ENCODE measurements around the gene ADAM8. TPM values are rescaled to one million over a fixed set of nuclear protein-coding genes. Genes with fewer than 3 reads are reported as not detected.
"Not testable (repeated sequence)": the region's sequence is repeated elsewhere in the genome, so short reads cannot be mapped to it uniquely, and the experiment has no call there.

Gene ADAM8
- total RNA-seq, 1 donor from 2014 or later = 12.0 TPM

DNA sequence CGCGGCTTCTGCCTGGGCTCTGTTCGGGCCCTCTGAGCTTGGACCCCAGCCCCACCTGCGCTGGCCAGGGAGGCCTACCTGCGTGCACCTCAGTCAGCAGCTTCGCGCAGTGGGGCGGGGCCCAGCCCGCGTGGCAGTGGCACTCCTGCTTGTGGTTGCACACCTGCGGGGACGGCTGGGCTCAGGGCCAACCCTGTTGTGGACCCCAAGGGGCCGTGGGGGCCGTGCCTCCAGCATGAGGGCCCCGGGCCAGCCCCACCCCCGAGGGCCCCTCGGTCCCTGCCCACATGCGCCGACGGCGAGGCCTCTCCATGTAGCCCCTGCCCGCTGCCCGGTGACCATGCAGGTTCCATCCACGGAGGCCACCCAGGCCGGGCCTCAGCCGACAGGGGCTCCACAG lies 7.3 kb downstream of the ADAM8 start:
- DNase-seq (ENCODE audit: low spot score) = no peak

DNA sequence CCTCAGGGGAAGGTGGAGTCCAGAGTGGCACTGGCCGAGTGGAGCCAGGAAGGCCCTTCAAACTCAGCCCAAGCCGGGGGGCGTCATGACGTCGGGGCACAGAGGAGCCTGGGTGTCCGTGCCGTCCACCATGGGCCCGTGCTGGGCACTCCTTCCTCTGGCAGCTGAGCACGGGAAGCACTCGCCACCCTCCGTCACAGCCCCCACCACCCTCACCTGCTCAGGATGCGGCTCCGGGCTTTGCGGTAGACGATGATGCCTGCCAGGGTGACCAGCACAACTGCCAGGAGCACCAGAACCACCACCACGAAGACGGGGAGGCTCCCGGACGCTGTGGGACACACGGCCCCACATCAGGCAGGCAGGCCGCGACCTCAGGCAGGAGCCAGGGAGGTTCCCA lies 8.1 kb downstream of the ADAM8 start:
- no peak for DNase-seq (ENCODE audit: low spot score)

DNA sequence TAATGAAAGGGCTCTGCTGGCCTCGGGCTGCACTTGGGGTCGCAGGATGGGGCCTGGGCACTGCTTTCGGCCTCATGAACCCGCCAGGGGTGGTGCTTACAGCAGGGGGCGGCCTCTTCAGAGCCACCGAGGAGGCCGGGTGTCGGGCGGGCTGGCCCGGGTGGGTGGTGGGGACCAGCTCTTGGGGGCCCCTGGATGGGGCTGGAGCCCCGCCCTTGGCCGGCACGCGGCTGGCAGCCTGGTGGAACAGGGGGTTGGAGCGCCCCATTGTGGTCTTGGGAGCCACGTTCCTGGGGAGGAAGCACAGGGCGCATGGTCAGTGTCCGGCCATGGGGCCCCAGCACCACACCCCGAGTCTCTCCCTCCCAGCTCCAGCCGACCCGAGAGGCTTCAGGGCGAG lies 8.8 kb downstream of the ADAM8 start:
- no peak for DNase-seq (ENCODE audit: low spot score)

DNA sequence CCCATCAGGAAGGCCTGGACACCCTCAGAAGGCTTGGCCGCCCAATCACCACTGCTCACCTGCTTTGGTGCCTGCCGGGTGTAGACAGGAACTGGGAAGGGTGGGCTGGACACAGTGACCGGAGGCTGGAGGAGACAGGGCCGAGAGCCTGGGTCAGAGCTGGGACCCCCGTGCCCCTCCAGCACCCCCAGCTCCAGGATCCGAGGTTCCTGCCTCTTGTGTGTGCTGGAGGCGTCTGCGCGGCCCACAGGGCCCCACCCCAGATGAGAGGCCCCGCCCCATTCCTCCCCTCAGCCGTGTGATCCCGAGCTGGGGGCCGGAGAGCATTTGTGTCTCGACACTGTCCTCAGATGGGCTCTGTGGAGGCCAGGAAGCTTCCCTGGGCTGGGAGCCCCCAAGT lies 9.4 kb downstream of the ADAM8 start:
- DNase-seq (ENCODE audit: low spot score) = no peak

DNA sequence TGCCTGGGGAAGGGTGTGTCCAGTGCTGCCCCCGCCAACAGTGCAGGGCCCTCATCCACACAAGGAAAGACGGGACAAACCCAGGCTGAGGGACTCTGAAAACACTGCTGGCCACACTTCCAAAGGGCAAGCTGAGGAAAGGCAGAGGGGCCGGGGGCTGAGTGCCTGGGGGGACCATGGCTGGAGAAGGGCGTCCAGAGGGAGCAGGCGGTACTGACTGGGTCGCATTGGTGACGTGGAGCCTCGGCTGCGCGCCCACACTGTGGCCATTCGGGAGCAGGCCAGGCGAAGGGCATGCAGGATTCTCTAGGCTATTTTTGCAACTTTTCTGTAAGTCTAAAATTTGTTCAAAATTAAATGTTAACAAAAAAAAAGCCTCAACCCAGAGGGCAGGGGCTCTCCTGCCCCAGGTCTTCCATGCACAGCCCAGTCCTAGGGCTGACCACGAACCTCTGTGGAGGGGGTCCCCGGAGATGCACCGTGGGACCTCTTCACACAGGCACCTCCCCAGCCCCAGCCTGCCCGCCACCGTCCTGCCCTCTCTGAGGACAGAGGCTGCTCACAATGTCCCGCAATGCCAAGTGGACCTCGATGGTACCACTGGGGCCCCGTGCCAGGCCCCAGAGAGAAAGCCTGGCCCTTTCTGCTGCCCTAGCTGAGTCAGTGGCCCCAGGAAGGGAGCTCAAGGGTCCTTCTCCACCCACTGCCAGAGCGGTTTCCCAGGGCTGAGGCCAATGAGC lies 10.4 kb downstream of the ADAM8 start:
- DNase-seq (ENCODE audit: low spot score) = no peak

DNA sequence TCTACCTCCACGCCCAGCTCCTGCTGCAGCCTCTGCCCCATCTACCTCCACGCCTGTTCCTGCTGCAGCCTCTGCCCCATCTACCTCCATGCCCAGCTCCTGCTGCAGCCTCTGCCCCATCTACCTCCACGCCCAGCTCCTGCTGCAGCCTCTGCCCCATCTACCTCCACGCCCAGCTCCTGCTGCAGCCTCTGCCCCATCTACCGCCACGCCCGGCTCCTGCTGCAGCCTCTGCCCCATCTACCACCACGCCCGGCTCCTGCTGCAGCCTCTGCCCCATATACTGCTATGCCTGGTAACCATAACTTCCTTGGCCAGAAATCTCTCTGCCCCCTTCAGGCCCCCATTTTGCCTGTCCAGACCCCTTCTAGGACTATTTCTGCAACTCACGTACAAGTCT lies 11.6 kb downstream of the ADAM8 start:
- not testable (repeated sequence) for DNase-seq (ENCODE audit: low spot score)

DNA sequence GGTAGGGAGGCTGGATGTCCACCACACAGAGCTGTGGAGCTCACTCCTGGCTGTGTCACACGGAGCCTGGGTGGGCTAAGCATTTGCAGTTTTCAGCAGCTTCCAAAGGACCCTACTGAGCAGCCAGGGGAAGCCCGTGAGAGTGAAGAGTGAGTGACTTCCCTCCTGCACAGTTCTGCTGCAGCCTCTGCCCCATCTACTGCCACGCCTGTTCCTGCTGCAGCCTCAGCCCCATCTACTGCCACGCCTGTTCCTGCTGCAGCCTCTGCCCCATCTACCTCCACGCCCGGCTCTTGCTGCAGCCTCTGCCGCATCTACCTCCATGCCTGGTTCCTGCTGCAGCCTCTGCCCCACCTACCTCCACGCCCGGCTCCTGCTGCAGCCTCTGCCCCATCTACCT lies 12.2 kb downstream of the ADAM8 start:
- DNase-seq (ENCODE audit: low spot score) = no peak

DNA sequence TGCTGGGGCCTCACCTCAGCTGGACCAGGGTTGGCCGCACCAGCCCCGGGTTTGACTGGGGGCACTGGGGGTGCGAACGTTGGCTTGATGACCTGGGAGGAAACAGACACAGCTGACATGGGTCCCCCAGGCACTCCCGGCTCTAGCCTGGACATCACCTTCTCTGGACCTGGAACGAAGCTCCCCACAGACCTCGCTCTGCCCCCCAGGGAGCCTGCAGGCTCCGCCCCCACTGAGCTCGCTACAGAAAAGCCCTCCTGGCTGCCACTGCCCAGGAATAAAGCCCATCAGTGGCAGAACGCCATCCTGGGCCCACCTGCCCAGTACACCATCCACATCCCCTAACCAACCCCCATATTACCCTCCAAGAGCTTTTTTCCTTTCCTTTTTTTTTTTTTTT lies 13.0 kb downstream of the ADAM8 start:
- DNase-seq (ENCODE audit: low spot score) = no peak

DNA sequence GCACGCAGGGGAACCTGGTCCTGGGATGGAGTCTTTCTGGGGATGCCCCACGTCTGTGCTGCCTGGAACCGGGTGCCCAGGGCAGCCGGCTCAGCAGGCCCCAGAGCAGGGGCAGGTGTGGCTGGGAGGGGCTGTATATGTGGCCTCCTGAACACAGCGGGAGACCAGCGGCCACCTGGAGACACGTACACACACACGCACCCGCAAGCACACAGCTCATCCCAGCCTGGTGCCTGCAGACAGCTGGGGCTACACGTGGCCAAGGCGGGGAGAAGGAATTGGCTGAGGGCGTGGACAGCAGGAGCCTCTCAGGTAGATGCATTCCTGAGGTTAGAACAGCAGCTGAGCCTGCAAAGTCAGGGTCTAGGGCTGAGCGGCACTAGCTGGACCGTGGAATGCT lies 14.0 kb downstream of the ADAM8 start:
- DNase-seq (ENCODE audit: low spot score) = no peak

DNA sequence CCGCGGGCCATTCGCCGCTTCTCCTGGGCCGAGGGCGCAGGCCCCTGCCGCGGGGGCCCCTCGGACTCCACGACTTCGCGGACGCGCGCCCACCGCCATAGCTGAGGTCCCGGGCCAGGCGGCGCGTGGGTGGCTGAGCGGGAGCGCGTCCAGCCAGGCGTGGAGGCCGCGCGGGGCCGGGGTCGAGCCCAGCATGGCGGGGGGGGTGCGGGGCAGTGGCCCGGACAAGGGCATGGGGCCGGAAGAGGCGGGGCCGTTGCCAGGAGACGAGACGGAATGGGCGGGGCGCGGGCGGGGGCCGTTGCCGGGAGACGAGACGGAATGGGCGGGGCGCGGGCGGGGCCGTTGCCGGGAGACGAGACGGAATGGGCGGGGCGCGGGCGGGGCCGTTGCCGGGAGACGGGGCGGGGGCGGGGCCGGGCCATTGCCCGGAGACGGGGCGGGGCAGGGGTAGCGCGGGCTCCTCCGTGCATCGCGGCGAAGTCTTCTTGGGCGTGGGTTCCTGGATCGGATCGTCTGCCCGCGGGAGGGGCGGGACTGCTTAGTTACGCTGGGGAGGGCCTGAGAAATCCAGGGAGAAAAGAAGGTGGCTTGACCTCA lies 14.8 kb downstream of the ADAM8 start:
- DNase-seq (ENCODE audit: low spot score) = peak; percentile 96

DNA sequence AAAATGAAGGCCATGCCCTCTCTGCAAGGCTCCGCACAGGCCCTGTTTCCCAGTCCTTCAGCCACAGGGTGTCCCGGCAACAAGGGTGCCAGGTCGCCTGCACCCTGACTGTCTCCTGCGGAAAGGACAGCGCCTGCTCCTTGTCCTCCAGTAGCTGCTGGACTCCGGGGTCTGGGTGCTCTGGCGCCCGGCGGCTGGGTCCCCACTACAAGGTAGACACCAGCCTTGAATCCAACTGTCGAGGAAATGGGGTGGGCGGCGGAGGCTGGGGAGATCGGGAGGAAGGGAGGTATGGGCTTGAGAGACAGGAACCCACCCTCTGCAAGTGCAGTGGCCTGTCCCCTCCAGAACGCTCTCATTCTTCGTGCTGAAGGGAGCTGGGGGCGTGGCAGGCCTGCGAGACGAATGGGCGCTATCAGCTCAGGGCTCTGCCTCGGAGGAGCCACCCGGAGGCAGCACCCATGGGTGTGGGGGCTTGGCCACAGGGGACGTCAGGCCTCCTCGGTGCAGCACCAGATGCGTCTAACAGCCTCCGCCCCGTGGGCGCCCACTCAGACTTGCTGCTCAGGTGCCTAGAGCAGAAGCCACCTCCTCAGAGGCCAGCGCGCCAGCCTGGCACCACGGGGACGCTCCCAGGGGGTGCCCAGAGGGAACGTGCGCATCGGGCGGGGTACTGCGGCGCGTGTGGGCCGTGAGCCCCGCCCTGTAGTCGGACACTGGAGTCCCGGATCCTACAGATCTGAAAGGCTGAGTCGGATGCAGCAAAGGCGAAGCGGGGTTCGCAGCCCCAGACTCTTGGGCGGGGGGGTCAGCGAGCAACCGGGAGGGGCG lies 15.6 kb downstream of the ADAM8 start:
- DNase-seq (ENCODE audit: low spot score) = no peak

DNA sequence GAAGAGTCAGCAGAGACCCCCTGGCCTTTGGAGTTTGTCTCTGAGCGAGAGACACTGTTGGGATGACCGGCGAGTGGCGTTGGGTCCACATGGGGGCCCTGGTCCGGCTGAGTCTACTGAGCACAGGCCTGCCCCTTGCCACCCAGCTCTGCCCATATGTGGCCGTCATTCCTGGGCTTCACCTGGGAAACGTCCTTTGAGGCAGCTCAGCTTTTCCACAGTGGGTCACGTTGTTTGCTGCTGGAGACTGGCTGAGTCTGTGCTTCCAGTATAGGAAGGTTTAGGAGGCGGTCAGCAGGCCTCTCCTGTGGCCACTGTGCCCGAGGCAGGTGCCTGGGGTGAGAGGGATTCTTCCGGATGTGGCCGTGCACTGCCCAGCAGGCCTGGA lies 17.1 kb downstream of the ADAM8 start:
- DNase-seq (ENCODE audit: low spot score) = no peak

DNA sequence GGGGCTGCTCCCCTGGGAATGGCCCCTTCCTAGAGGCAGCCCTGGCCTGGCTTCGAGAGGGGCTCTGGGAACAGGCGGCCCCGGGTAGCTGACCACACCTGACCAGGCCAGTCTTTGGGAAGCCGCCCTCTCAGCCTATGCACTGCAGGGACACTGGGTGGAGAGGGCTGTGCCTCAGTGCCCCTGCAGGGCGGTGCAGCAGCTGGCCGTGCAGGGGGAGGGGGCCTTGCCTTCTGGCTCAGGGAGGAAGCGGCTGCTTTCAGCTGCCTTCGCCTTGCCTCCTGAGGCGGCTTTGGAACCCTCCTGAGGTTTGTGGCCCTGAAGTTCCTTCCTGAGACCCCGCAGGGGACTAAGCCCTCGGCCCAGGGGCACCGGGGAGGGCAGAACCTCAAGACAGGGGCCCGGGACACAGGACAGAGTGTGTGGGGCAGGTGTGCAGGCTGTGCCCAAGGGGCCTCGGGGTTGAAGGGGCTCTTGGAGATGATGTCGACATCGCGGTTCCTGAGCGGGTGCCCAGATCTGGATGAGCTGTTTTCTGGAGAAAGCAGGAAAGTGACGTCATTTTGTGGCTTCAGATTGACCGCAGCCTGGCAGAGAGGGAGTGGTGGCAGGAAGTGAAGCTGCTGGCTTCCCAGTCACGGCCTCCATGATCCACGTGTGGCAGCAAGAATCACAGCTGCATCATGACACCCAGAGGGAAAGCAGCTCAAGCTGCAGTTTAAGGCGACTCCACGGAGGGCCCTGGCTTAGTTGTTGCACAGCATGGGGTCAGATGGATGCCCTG lies 17.7 kb downstream of the ADAM8 start:
- DNase-seq (ENCODE audit: low spot score) = no peak

DNA sequence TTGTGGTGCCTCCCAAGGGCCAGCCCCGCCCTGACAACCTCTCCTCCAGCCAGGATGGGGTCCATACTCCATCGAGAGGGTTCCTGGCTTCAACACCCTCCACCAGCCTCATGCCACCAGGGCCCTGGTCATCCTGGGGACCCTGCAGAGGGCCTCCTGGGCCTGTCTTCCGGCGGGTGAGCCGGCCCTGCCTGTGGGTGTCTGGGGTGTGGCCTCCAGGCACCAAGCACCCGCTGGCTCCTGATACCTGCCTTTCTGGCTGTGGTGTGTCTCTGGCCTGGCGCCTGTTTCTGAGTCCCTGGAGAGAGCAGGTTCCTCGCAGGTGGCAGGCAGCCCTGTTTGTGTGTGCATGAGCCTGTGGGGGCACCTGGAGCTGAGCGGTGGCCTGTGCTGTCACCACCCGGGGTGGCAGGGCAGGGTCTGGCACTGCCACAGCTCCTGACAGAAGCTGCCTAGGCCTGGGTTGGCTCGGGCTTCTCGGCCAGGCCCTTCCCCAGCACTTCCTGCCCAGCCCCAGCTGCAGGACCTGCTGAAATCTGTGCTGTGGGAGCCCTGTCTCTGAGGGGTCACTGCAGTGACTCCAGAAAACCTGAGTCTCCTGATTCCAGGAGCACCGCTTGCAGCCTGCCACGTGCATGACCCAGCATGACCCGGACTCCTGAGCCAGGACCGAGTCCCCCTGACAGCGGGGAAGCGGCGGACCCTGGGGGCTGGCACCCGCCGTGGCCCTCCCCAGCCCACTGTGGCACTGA lies 18.4 kb downstream of the ADAM8 start:
- DNase-seq (ENCODE audit: low spot score) = no peak

DNA sequence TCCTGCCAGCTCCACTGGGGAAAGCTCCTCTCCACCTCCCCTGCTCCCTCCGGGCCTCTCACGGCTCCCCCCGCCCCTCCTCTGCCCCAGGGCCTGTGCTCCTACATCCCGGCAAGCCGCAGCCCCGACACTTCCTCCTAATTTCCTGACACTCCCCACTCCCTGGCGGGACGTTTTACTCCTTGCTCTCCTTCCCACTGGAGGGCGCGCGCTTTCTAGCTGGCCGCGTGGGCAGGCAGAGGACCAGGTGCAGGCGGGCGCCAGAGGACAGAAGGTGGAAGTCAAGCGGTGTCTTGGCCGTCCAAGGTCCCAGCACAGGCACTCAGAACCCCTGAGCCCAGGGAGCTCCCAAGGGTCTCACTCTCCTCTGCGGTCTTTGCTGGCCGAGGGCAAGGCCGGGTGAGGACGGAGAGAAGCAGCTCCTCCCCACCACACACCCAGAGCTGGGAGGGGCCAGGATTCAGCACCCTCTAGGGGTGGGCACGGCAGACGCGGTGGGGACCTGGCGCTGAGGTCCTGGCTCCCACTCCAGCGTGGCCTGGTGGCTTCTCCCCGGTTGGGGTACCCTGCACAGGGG lies 19.1 kb downstream of the ADAM8 start:
- no peak for DNase-seq (ENCODE audit: low spot score)

DNA sequence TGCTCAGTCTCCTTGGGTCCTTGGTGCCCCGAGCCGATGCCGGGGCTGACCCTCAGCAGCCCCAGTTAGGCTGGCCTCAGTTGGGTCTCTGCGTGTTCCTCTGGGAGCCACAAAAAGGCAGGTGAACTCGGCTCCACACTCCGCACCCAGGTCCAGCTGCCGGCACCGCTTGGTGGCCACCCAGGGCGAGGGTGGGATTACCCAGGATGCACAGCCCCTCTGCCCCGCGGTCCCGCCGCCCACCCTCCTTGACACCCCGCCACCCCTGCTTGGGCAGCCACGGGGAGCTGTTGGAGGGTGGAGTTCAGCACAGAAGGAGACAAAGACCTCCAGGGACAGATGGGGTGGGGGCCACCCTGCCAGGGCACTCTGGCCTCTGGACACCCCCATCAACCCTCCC lies 21.3 kb downstream of the ADAM8 start:
- DNase-seq (ENCODE audit: low spot score) = no peak

DNA sequence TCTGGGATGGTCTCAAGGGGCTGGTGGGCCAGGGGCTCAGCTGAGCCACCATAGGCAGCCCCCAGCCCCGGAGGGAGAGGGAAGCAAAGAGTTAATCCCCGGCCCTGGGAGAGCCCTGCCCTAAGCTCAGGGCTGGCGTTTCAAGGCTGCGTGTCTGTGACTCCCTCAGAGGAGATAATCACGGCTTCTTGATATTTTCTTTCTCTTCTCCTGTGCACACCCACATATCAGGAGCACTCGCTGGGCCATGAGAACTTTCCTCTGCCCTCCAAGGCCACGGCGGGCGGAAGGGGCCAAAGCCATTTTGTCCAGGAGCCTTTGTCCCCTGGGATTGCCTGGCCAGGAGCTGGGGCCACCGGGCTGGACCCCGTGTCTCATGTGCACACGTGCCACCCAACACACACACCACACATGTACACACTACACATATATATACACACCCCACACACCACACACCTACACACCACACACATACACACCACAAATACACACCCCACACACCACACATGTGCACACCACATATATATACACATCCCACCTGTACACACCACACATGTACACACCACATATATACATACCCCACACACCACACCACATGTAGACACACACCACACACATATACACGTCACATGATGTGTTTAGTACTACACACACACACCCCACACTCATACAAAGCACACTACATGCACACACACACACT lies 22.1 kb downstream of the ADAM8 start:
- no peak for DNase-seq (ENCODE audit: low spot score)

DNA sequence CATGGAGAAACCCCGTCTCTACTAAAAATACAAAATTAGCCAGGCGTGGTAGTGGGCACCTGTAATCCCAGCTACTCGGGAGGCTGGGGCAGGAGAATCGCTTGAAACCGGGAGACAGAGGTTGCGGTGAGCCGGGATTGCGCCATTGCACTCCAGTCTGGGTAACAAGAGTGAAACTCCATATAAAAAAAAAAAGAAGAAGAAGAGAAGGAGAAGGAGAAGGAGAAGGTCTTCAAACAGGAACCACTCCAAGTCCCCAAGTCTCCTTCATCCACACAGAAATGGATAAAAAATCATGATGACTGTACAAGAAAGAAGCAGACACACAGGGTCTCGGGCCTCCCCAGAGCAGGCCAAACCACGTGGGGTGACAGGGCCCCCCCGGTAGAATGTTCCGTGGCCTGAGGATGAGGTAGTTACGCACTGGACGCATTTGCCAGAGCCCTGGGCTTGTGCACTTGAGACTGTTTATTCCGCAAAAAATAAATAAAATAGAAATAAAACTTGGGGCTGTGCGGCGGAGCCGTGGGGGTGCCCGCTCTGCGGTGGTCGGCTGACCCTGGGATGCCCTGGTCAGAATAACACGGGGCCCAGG lies 23.2 kb downstream of the ADAM8 start:
- no peak for DNase-seq (ENCODE audit: low spot score)

DNA sequence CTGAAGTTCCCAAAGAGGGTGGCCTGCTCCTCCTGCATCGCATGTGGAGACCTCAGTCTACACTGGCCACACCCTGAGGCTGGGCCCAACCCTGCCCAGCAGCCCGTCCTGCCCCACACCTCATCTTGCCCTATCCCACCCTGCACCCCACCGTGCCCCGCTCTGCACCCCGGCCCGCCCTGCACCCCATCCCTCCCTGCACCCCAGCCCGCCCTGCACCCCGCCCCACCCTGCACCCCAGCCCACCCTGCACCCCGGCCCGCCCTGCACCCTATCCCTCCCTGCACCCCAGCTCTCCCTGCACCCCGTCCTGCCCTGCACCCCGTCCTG lies 24.5 kb downstream of the ADAM8 start:
- no peak for DNase-seq (ENCODE audit: low spot score)
